IMR-90 (cell line): ENCODE measurements around the gene DTD1.

Experiments used
- BHLHE40 ChIP-seq: fragments of 150-350 bp; IDR thresholded peaks from 2 replicates; pipeline ENCODE4 v1.6.1; 2016; ENCODE audit warnings: mild to moderate bottlenecking, low read depth, low read length
- CEBPB ChIP-seq: IDR thresholded peaks from 2 replicates; pipeline ENCODE4 v1.6.1; 2012; ENCODE audit warnings: low read depth, low read length, improper control_type of control experiment
- FOS ChIP-seq: fragments of 150-350 bp; IDR thresholded peaks from 2 replicates; pipeline ENCODE4 v1.6.1; 2016; ENCODE audit warnings: low read depth, low read length
- MAFK ChIP-seq: IDR thresholded peaks from 2 replicates; pipeline ENCODE4 v1.6.1; 2012; ENCODE audit warnings: low read depth, low read length, improper control_type of control experiment
- MAZ ChIP-seq: IDR thresholded peaks from 2 replicates; pipeline ENCODE4 v1.6.1; 2012; ENCODE audit warnings: low read depth, mild to moderate bottlenecking, low read length, improper control_type of control experiment, moderate library complexity, borderline replicate concordance
- MXI1 ChIP-seq: IDR thresholded peaks from 2 replicates; pipeline ENCODE4 v1.6.1; 2012; ENCODE audit warnings: low read depth, mild to moderate bottlenecking, low read length, moderate library complexity, borderline replicate concordance
- POLR2A ChIP-seq: IDR thresholded peaks from 2 replicates; pipeline ENCODE4 v1.6.1; 2012; ENCODE audit warnings: mild to moderate bottlenecking, low read depth, low read length
- RAD21 ChIP-seq: IDR thresholded peaks from 2 replicates; pipeline ENCODE4 v1.6.1; 2012; ENCODE audit warnings: low read length, improper control_type of control experiment
- RCOR1 ChIP-seq: IDR thresholded peaks from 2 replicates; pipeline ENCODE4 v1.6.1; 2012; ENCODE audit warnings: mild to moderate bottlenecking, low read length, improper control_type of control experiment; ENCODE audit not compliant: insufficient replicate concordance
- RFX5 ChIP-seq: IDR thresholded peaks from 2 replicates; pipeline ENCODE4 v1.8.0; 2012; ENCODE audit warnings: low read depth, mild to moderate bottlenecking, low read length, moderate library complexity
- SMC3 ChIP-seq: fragments of 150-350 bp; IDR thresholded peaks from 2 replicates; pipeline ENCODE4 v1.6.1; 2016; ENCODE audit warnings: low read depth, mild to moderate bottlenecking, antibody characterized with exemption, low read length, moderate library complexity
- TF ChIP-seq, protein P1 (sequence below): conservative IDR thresholded peaks from 2 replicates; pipeline ENCODE4 v1.5.1; 2012; ENCODE audit warnings: mild to moderate bottlenecking, low read depth, low read length, improper control_type of control experiment
- TF ChIP-seq, protein P2 (sequence below): fragments of 150-350 bp; IDR thresholded peaks from 2 replicates; pipeline ENCODE4 v1.6.1; 2017; ENCODE audit warnings: mild to moderate bottlenecking, antibody characterized with exemption, low read length, low read depth

DNA sequence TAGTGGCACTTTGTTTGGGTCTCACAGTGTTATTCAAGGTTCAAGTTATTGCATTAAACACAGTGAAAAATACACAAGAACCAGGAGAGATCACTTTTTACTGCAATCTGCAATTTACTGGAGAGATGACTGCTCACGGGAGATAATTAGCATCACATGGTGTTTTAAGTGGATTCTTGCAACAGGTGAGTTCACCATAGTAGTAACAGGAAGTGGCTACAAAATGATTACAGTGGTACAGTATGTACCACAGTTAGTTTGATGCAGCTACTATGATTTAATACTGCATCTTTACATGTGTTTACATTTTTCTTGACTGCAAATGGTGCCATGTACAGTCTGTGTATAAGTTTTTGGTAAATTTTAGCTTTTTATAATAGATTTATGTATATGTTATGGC, 129.2 kb downstream of the DTD1 start:
- TF ChIP-seq, protein P1, sequence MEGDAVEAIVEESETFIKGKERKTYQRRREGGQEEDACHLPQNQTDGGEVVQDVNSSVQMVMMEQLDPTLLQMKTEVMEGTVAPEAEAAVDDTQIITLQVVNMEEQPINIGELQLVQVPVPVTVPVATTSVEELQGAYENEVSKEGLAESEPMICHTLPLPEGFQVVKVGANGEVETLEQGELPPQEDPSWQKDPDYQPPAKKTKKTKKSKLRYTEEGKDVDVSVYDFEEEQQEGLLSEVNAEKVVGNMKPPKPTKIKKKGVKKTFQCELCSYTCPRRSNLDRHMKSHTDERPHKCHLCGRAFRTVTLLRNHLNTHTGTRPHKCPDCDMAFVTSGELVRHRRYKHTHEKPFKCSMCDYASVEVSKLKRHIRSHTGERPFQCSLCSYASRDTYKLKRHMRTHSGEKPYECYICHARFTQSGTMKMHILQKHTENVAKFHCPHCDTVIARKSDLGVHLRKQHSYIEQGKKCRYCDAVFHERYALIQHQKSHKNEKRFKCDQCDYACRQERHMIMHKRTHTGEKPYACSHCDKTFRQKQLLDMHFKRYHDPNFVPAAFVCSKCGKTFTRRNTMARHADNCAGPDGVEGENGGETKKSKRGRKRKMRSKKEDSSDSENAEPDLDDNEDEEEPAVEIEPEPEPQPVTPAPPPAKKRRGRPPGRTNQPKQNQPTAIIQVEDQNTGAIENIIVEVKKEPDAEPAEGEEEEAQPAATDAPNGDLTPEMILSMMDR, result no peak
- TF ChIP-seq SMC3 (no peak), RFX5 (no peak), POLR2A (no peak), CEBPB (no peak), RCOR1 (no peak), MAFK (no peak), RAD21 (no peak), MXI1 (no peak), FOS (no peak), MAZ (no peak), BHLHE40 (no peak)
- TF ChIP-seq, protein P2, sequence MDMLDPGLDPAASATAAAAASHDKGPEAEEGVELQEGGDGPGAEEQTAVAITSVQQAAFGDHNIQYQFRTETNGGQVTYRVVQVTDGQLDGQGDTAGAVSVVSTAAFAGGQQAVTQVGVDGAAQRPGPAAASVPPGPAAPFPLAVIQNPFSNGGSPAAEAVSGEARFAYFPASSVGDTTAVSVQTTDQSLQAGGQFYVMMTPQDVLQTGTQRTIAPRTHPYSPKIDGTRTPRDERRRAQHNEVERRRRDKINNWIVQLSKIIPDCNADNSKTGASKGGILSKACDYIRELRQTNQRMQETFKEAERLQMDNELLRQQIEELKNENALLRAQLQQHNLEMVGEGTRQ, result no peak
